Body of pancreas (tissue), 4 donors: ENCODE results near the gene CEP104.

Source experiments
- POLR2A ChIP-seq, 3 donors: fragments of 450-650 bp; IDR thresholded peaks; one replicate each; pipeline ENCODE4 v1.6.1; 2016; ENCODE audit warnings: antibody characterized with exemption in 3 of 3, mild to moderate bottlenecking in 2 of 3
- TF ChIP-seq, protein P1 (sequence below), 7 experiments: fragments of 450-650 bp in 4 of 7; fragments of 200-600 bp in 3 of 7; sonication (generic) in 3 of 7; IDR thresholded peaks; one replicate each; pipeline ENCODE4 v1.5.1; 2016 to 2019; ENCODE audit warnings: antibody characterized with exemption in 7 of 7

DNA sequence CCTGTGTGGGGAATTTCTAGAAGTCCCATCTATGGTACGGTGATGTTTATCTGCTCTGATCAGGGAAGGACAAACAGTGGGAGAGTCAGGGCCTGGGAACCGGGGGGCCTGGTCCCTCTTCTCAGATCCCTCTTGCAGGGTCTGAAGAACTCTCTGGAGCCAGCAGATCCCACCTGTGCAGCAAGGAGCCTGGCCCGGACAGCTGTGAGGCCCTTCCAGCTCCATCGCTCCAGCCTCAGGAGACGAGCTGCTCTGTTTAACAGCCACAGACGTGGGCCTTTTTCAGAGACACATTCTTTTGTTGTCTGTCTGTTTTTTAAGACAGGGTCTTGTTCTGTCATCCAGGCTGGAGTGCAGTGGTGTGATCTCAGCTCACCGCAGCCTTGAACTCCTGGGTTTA is 28.6 kb upstream of the CEP104 start:
- TF ChIP-seq, protein P1, sequence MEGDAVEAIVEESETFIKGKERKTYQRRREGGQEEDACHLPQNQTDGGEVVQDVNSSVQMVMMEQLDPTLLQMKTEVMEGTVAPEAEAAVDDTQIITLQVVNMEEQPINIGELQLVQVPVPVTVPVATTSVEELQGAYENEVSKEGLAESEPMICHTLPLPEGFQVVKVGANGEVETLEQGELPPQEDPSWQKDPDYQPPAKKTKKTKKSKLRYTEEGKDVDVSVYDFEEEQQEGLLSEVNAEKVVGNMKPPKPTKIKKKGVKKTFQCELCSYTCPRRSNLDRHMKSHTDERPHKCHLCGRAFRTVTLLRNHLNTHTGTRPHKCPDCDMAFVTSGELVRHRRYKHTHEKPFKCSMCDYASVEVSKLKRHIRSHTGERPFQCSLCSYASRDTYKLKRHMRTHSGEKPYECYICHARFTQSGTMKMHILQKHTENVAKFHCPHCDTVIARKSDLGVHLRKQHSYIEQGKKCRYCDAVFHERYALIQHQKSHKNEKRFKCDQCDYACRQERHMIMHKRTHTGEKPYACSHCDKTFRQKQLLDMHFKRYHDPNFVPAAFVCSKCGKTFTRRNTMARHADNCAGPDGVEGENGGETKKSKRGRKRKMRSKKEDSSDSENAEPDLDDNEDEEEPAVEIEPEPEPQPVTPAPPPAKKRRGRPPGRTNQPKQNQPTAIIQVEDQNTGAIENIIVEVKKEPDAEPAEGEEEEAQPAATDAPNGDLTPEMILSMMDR (IDR thresholded peaks at IDR 0.05) = no peak
- no peak for TF ChIP-seq POLR2A (IDR thresholded peaks at IDR 0.05)
